Caco-2 (cell line): ENCODE results near the gene CCDC142. TPM values are rescaled to one million over a fixed set of nuclear protein-coding genes. Genes with fewer than 3 reads are reported as not detected.

ENCODE experiments used
- BruUV-seq: library from RNA; stranded (reverse); fragments of 400-500 nt; replicated peaks from 2 replicates; lab custom pipeline; 2021; lab: Mats Ljungman, UMichigan
- CTCF ChIA-PET: fragments of 300-600 bp; sonication (Branson Sonifier 250); formaldehyde crosslinking; loops from one replicate; lab custom pipeline; 2022; ENCODE audit warnings: antibody characterized with exemption; lab: Charles Lee
- POLR2A ChIA-PET: fragments of 300-600 bp; sonication (Branson Sonifier 250); formaldehyde crosslinking; loops from one replicate; lab custom pipeline; 2022; ENCODE audit warnings: antibody characterized with exemption; lab: Charles Lee
- DNase-seq, 2 experiments: peaks; one replicate each; pipeline versions ENCODE4 v3.0.0 to v3.0.0-alpha.2; 2020 to 2022
- H3K27me3 ChIP-seq: replicated peaks from 2 replicates; pipeline ENCODE4 v1.6.0; 2011; ENCODE audit warnings: low read length; ENCODE audit not compliant: control insufficient read depth, insufficient read depth
- H3K36me3 ChIP-seq: 2 replicates; pipeline ENCODE4 v1.5.1; 2011; ENCODE audit warnings: low read length; ENCODE audit not compliant: control insufficient read depth, insufficient read depth
- H3K4me1 ChIP-seq: fragments of 250-450 bp; sonication (Bioruptor Pico); 2 replicates; pipeline ENCODE4 v1.5.1; 2020; ENCODE audit warnings: mild to moderate bottlenecking
- H3K4me3 ChIP-seq: 2 replicates; pipeline ENCODE4 v1.5.1; 2011; ENCODE audit warnings: low read depth, mild to moderate bottlenecking, control low read depth, low read length
- H3K9me3 ChIP-seq: fragments of 250-450 bp; sonication (Bioruptor Pico); 2 replicates; pipeline ENCODE4 v1.5.1; 2020; ENCODE audit warnings: mild to moderate bottlenecking, moderate library complexity
- H3K27ac Mint-ChIP-seq: one replicate; pipeline ENCODE4 v1.8.0; 2022; ENCODE audit warnings: mixed read lengths; ENCODE audit not compliant: unreplicated experiment
- H3K27me3 Mint-ChIP-seq: one replicate; pipeline ENCODE4 v1.8.0; 2022; ENCODE audit warnings: mixed read lengths; ENCODE audit not compliant: insufficient read depth, unreplicated experiment
- H3K36me3 Mint-ChIP-seq: one replicate; pipeline ENCODE4 v1.8.0; 2022; ENCODE audit warnings: mild to moderate bottlenecking, mixed read lengths; ENCODE audit not compliant: insufficient read depth, unreplicated experiment
- H3K4me1 Mint-ChIP-seq: one replicate; pipeline ENCODE4 v1.8.0; 2022; ENCODE audit warnings: low read depth, mixed read lengths; ENCODE audit not compliant: unreplicated experiment
- H3K4me3 Mint-ChIP-seq: one replicate; pipeline ENCODE4 v1.8.0; 2022; ENCODE audit warnings: mild to moderate bottlenecking, moderate library complexity, mixed read lengths; ENCODE audit not compliant: unreplicated experiment
- H3K9me3 Mint-ChIP-seq: one replicate; pipeline ENCODE4 v1.8.0; 2022; ENCODE audit warnings: mixed read lengths; ENCODE audit not compliant: unreplicated experiment
- intact Hi-C: fragments of 100-400 bp; cut with micrococcal nuclease; formaldehyde crosslinking; loops from one replicate; pipeline ENCODE4 v1.10.0; 2022; ENCODE audit not compliant: unreplicated experiment
- total RNA-seq: library from RNA; stranded (reverse); gene quantifications from 2 replicates; pipeline ENCODE4 v1.2.3, GENCODE V29; 2022
- TF ChIP-seq, protein P1 (sequence below), 2 experiments: fragments of 200-600 bp in 1 of 2; IDR thresholded peaks; 1 replicate in 1 of 2; 2 replicates in 1 of 2; pipeline versions ENCODE4 v1.5.1 to v1.8.0; 2011 to 2022; ENCODE audit warnings: antibody characterized with exemption in 1 of 2, control low read depth in 1 of 2, inconsistent platforms in 1 of 2, low read depth in 1 of 2, low read length in 1 of 2, mild to moderate bottlenecking in 1 of 2, moderate library complexity in 1 of 2; ENCODE audit not compliant: insufficient read depth in 1 of 2, severe bottlenecking in 1 of 2, unreplicated experiment in 1 of 2

The CCDC142 gene
- total RNA-seq, 1 experiment from 2014 or later: 39.0 TPM

GRCh38 chr2:74429487-74430451 is 53.0 kb downstream of the CCDC142 start:
- Mint-ChIP-seq H3K27ac (no peak overlapping the region), H3K27me3 (no peaks in the 10 kb centered on the region), H3K4me3 (no peak overlapping the region), H3K4me1 (no peaks in the 10 kb centered on the region), H3K9me3 (no peaks in the 10 kb centered on the region), H3K36me3 (peaks cover 79% of the 10 kb centered on the region)
- intact Hi-C loops: no loop called here
- ChIA-PET POLR2A (interaction anchor here (0.5 kb wide), 1 partner anchor 32 kb away, joined by 3 read pairs; no protein-coding TSS in a partner anchor), CTCF (interaction anchor here (1.6 kb wide), 1 partner anchor 38 kb away, joined by 5 read pairs; no protein-coding TSS in a partner anchor)
- H3K4me3 ChIP-seq: no peak overlapping the region
- H3K36me3 ChIP-seq: peaks cover 7% of the 10 kb centered on the region
- no peaks in the 10 kb centered on the region for H3K27me3 ChIP-seq
- TF ChIP-seq, protein P1, sequence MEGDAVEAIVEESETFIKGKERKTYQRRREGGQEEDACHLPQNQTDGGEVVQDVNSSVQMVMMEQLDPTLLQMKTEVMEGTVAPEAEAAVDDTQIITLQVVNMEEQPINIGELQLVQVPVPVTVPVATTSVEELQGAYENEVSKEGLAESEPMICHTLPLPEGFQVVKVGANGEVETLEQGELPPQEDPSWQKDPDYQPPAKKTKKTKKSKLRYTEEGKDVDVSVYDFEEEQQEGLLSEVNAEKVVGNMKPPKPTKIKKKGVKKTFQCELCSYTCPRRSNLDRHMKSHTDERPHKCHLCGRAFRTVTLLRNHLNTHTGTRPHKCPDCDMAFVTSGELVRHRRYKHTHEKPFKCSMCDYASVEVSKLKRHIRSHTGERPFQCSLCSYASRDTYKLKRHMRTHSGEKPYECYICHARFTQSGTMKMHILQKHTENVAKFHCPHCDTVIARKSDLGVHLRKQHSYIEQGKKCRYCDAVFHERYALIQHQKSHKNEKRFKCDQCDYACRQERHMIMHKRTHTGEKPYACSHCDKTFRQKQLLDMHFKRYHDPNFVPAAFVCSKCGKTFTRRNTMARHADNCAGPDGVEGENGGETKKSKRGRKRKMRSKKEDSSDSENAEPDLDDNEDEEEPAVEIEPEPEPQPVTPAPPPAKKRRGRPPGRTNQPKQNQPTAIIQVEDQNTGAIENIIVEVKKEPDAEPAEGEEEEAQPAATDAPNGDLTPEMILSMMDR (IDR thresholded peaks at IDR 0.05; ENCODE audit: insufficient read depth in 1 of 2, low read depth in 1 of 2, low read length in 1 of 2, severe bottlenecking in 1 of 2, unreplicated experiment in 1 of 2): no peak
- no peaks in the 10 kb centered on the region for H3K4me1 ChIP-seq
- H3K9me3 ChIP-seq: no peaks in the 10 kb centered on the region
- no TSS peak for BruUV-seq
- DNase-seq: no peak

DNA sequence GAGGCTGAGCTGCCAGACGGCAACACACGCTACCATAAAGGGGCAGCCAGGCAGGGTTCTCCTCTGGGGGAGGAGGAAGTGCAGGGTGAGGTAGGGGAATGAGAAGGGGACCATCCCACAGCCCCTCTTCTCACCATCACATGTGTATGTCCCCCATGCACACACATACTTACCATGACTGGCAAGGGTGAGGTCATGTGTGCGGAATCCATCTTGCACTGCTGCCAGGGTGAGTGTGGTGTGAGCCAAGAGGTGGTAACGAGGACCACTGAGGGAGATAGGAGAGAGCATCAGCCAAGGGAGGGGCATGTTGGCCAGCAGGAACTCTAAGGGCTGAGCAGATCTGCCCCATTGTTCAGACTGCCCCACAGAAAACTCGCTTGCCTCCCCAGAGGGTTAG is 54.1 kb downstream of the CCDC142 start:
- no peaks in the 10 kb centered on the region for H3K9me3 Mint-ChIP-seq

GRCh38 chr2:74427551-74427950 is 55.2 kb downstream of the CCDC142 start:
- Mint-ChIP-seq H3K36me3 (peaks cover 92% of the 10 kb centered on the region), H3K4me1 (peaks cover 7% of the 10 kb centered on the region), H3K27me3 (no peaks in the 10 kb centered on the region), H3K4me3 (no peak overlapping the region), H3K9me3 (no peaks in the 10 kb centered on the region), H3K27ac (peak overlapping the region; percentile 11)
- intact Hi-C loops: no loop called here
- ChIA-PET POLR2A (no interaction called here), CTCF (no interaction called here)
- BruUV-seq: no TSS peak
- Histone ChIP-seq H3K9me3 (no peaks in the 10 kb centered on the region), H3K36me3 (peaks cover 6% of the 10 kb centered on the region), H3K4me3 (no peak overlapping the region), H3K27me3 (no peaks in the 10 kb centered on the region), H3K4me1 (no peaks in the 10 kb centered on the region)
- TF ChIP-seq, protein P1 (IDR thresholded peaks at IDR 0.05; ENCODE audit: insufficient read depth in 1 of 2, low read depth in 1 of 2, low read length in 1 of 2, severe bottlenecking in 1 of 2, unreplicated experiment in 1 of 2): no peak
- no peak for DNase-seq

More for the DNA sequence above, 54.1 kb downstream of the CCDC142 start:
- Histone ChIP-seq H3K4me1 (no peaks in the 10 kb centered on the region), H3K4me3 (no peak overlapping the region), H3K9me3 (no peaks in the 10 kb centered on the region), H3K36me3 (peaks cover 6% of the 10 kb centered on the region), H3K27me3 (no peaks in the 10 kb centered on the region)
- no peak for DNase-seq
- Mint-ChIP-seq H3K27ac (no peak overlapping the region), H3K27me3 (no peaks in the 10 kb centered on the region), H3K4me1 (no peaks in the 10 kb centered on the region), H3K4me3 (no peak overlapping the region), H3K36me3 (peaks cover 86% of the 10 kb centered on the region)
- intact Hi-C loops: no loop called here
- POLR2A ChIA-PET: no interaction called here
- BruUV-seq: no TSS peak
- TF ChIP-seq, protein P1 (IDR thresholded peaks at IDR 0.05; ENCODE audit: insufficient read depth in 1 of 2, low read depth in 1 of 2, low read length in 1 of 2, severe bottlenecking in 1 of 2, unreplicated experiment in 1 of 2): no peak
- CTCF ChIA-PET: interaction anchor here (1.6 kb wide), 1 partner anchor 37 kb away, joined by 5 read pairs; no protein-coding TSS in a partner anchor
